ENCODE measurements around the gene EEF1AKMT3. TPM values are rescaled to one million over a fixed set of nuclear protein-coding genes. Genes with fewer than 3 reads are reported as not detected.
"Not testable (repeated sequence)": the region's sequence is repeated elsewhere in the genome, so short reads cannot be mapped to it uniquely, and the experiment has no call there.

Gene EEF1AKMT3
- total and polyA plus RNA-seq, 2 experiments from 2014 or later = 1.3 to 5.3 TPM

GRCh38 chr12:57771873-57772428 lies 463 bp upstream of the EEF1AKMT3 start, which contains the start of gene METTL1:
TSS of gene METTL1 (minus strand) at chr12:57772105. CDS start at chr12:57772083, 22 bp downstream.
- Histone ChIP-seq H3K4me3 (peak within 1 kb of the TSS; percentile 78), H4K20me1 (replicated peaks; ENCODE audit: insufficient read depth) (peaks cover 7% of the 10 kb centered on the region; the same call in 1 of the 2 replicates), H3K4me2 (peak within 1 kb of the TSS; percentile 99), H2AFZ (peak within 1 kb of the TSS; percentile 100), H3K27ac (ENCODE audit: low read depth) (peak within 1 kb of the TSS; percentile 95), H3F3A (replicated peaks; ENCODE audit: low read depth) (no peaks in the 10 kb centered on the region; the same call in 1 of the 2 replicates), H3K79me2 (replicated peaks; ENCODE audit: insufficient read depth) (no peaks in the 10 kb centered on the region), H3K27me3 (ENCODE audit: insufficient read depth) (peaks cover 29% of the 10 kb centered on the region), H3K9me2 (ENCODE audit: insufficient read depth) (no peaks in the 10 kb centered on the region), H3K4me1 (ENCODE audit: insufficient read depth) (peaks cover 7% of the 10 kb centered on the region; the same call in 1 of the 2 replicates), H3K36me3 (ENCODE audit: insufficient read depth) (no peaks in the 10 kb centered on the region; the same call in 1 of the 2 replicates)
- peak within 1 kb of the TSS; percentile 100 for H3K27ac Mint-ChIP-seq
- ATAC-seq = peak; percentile 90
- H3K9me3 Mint-ChIP-seq = no peaks in the 10 kb centered on the region; the same call in 2 of the 3 replicates
- TF ChIP-seq REST (IDR thresholded peaks at IDR 0.05; ENCODE audit: unreplicated experiment) = no peak
- no peak for TF ChIP-seq EZH2phosphoT487 (IDR thresholded peaks at IDR 0.05; ENCODE audit: unreplicated experiment)
- TF ChIP-seq ZNF114 (CRISPR knock-in tag; IDR thresholded peaks at IDR 0.05) = no peak
- TF ChIP-seq CREB1 (CRISPR knock-in tag; IDR thresholded peaks at IDR 0.05; ENCODE audit: low read depth) = peak; percentile 97
- peak; percentile 95 for TF ChIP-seq POLR2AphosphoS5 (IDR thresholded peaks at IDR 0.05; ENCODE audit: low read depth)
- TF ChIP-seq EZH2 (IDR thresholded peaks at IDR 0.05; ENCODE audit: low read depth, unreplicated experiment) = no peak
- DNase-seq (ENCODE audit: low spot score) = peak; percentile 99
- peak within 1 kb of the TSS; percentile 98 for H3K4me3 Mint-ChIP-seq
- peaks cover 13% of the 10 kb centered on the region for H3K4me1 Mint-ChIP-seq
- H3K27me3 Mint-ChIP-seq (ENCODE audit: insufficient read depth, low read depth, poor library complexity) = peaks cover 16% of the 10 kb centered on the region
- peaks cover 35% of the 10 kb centered on the region for H3K36me3 Mint-ChIP-seq (ENCODE audit: low read depth)

GRCh38 chr12:57774634-57775033 lies 2.2 kb downstream of the EEF1AKMT3 start:
- ATAC-seq; H3K9me3 Mint-ChIP-seq; H3K79me2 ChIP-seq (replicated peaks; ENCODE audit: insufficient read depth); H3K4me2 ChIP-seq; H3K4me1 ChIP-seq (ENCODE audit: insufficient read depth); H3K9me2 ChIP-seq (ENCODE audit: insufficient read depth); H3K27ac Mint-ChIP-seq; H4K20me1 ChIP-seq (replicated peaks; ENCODE audit: insufficient read depth); H3K27ac ChIP-seq (ENCODE audit: low read depth); H3K4me3 ChIP-seq; DNase-seq (ENCODE audit: low spot score); H3K4me3 Mint-ChIP-seq; H3F3A ChIP-seq (replicated peaks; ENCODE audit: low read depth); H3K36me3 ChIP-seq (ENCODE audit: insufficient read depth); H3K4me1 Mint-ChIP-seq; H2AFZ ChIP-seq: not testable (repeated sequence)
- H3K27me3 Mint-ChIP-seq (ENCODE audit: insufficient read depth, low read depth, poor library complexity) = peaks cover 12% of the 10 kb centered on the region
- H3K27me3 ChIP-seq (ENCODE audit: insufficient read depth) = peaks cover 19% of the 10 kb centered on the region
- peaks cover 17% of the 10 kb centered on the region for H3K36me3 Mint-ChIP-seq (ENCODE audit: low read depth)
